Mucosa of descending colon (tissue), 3 donors: ENCODE data around the gene PTPDC1. TPM values are rescaled to one million over a fixed set of nuclear protein-coding genes. Genes with fewer than 3 reads are reported as not detected.

Experiments used
- ATAC-seq: fragments of 200-7000 bp; cut with Tn5 transposase; one replicate; pipeline ENCODE4 v1.9.1; 2020; ENCODE audit warnings: mild to moderate bottlenecking, moderate library complexity
- DNase-seq, 3 donors: peaks; one replicate each; pipeline ENCODE4 v3.0.0-alpha.2; 2020
- H3K36me3 ChIP-seq: fragments of 200-600 bp; one replicate; pipeline ENCODE4 v1.8.0; 2021; ENCODE audit warnings: low read depth, mild to moderate bottlenecking
- H3K4me1 ChIP-seq: fragments of 200-600 bp; one replicate; pipeline ENCODE4 v1.8.0; 2021; ENCODE audit warnings: low read depth, mild to moderate bottlenecking
- H3K4me3 ChIP-seq: fragments of 200-600 bp; one replicate; pipeline ENCODE4 v1.8.0; 2021; ENCODE audit warnings: mild to moderate bottlenecking
- H3K9me3 ChIP-seq: fragments of 200-600 bp; one replicate; pipeline ENCODE4 v1.8.0; 2021; ENCODE audit warnings: mild to moderate bottlenecking
- intact Hi-C, 2 donors: fragments of 100-400 bp; cut with DNase I in 1 of 2; cut with micrococcal nuclease in 1 of 2; formaldehyde crosslinking; loops; one replicate each; pipeline versions ENCODE4 v1.11.0 to v1.11.1; 2022; cut with DNase I, micrococcal nuclease
- long read RNA-seq, 2 donors: library from polyadenylated mRNA; unstranded; transcript quantifications; one replicate each; pipeline ENCODE4 v2.0.0, GENCODE V29; 2019 to 2021
- total RNA-seq, 3 donors: library from RNA; stranded (reverse); fragmentation: NEBNext Ultra II Directional in 2 of 3; extraction: Animal tissue kit (Norgen Biotek cat#: 25700) in 2 of 3; gene quantifications; one replicate each; pipeline versions ENCODE4 v1.2.1 to v1.2.4, GENCODE V29; 2021 to 2023
- TF ChIP-seq, protein P1 (sequence below): fragments of 200-600 bp; IDR thresholded peaks from one replicate; pipeline ENCODE4 v1.8.0; 2022; ENCODE audit warnings: antibody characterized with exemption, mild to moderate bottlenecking
- donor health status: DM: no; HTN: no; CAD: no; lungs with moderate emphysema.
- donor health status: DM: no; HTN: no; CAD: no.
- donor health status: DM: no; HTN: yes; CAD: no.

Gene PTPDC1, protein sequence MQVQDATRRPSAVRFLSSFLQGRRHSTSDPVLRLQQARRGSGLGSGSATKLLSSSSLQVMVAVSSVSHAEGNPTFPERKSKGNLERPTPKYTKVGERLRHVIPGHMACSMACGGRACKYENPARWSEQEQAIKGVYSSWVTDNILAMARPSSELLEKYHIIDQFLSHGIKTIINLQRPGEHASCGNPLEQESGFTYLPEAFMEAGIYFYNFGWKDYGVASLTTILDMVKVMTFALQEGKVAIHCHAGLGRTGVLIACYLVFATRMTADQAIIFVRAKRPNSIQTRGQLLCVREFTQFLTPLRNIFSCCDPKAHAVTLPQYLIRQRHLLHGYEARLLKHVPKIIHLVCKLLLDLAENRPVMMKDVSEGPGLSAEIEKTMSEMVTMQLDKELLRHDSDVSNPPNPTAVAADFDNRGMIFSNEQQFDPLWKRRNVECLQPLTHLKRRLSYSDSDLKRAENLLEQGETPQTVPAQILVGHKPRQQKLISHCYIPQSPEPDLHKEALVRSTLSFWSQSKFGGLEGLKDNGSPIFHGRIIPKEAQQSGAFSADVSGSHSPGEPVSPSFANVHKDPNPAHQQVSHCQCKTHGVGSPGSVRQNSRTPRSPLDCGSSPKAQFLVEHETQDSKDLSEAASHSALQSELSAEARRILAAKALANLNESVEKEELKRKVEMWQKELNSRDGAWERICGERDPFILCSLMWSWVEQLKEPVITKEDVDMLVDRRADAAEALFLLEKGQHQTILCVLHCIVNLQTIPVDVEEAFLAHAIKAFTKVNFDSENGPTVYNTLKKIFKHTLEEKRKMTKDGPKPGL
- total RNA-seq, result 1 to 10 TPM; 5.7 to 8.9 (median 8.0) TPM
- long read RNA-seq, donor 1, full-length matches to known transcripts, result 5 of 7 reads
- long read RNA-seq, donor 1, partial matches to known transcripts, result 0 of 7 reads
- long read RNA-seq, donor 1, other reads (novel, unspliced or antisense), result 2 of 7 reads
- long read RNA-seq, donor 2, partial matches to known transcripts, result 0 of 2 reads
- long read RNA-seq, donor 2, other reads (novel, unspliced or antisense), result 2 of 2 reads

DNA sequence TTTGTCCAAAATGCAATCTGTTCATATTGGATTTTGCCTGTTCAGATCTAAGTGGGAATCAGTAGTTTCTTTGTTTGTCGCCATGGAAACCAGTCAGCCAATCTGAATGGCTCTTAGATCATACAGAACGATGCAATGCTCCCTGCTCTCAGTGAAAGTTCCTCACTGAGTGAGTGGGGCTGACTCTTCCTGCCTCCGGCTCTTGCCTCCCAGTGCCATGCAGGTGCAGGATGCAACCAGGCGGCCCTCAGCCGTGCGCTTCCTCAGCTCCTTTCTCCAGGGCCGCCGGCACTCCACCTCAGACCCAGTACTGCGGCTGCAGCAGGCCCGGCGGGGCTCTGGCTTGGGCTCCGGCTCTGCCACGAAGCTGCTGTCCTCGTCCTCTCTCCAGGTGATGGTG is at the start of gene PTPDC1:
Gene PTPDC1, plus strand, starts transcription at position 151 of the 400 bp plus-strand sequence. Its CDS starts 67 bp downstream, at position 218.
- no peak for DNase-seq
- intact Hi-C loops, result no loop called here
- no peaks in the 10 kb centered on the region for H3K36me3 ChIP-seq
- TF ChIP-seq, protein P1, sequence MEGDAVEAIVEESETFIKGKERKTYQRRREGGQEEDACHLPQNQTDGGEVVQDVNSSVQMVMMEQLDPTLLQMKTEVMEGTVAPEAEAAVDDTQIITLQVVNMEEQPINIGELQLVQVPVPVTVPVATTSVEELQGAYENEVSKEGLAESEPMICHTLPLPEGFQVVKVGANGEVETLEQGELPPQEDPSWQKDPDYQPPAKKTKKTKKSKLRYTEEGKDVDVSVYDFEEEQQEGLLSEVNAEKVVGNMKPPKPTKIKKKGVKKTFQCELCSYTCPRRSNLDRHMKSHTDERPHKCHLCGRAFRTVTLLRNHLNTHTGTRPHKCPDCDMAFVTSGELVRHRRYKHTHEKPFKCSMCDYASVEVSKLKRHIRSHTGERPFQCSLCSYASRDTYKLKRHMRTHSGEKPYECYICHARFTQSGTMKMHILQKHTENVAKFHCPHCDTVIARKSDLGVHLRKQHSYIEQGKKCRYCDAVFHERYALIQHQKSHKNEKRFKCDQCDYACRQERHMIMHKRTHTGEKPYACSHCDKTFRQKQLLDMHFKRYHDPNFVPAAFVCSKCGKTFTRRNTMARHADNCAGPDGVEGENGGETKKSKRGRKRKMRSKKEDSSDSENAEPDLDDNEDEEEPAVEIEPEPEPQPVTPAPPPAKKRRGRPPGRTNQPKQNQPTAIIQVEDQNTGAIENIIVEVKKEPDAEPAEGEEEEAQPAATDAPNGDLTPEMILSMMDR, result no peak
- H3K9me3 ChIP-seq, result no peaks in the 10 kb centered on the region
- H3K4me3 ChIP-seq, result no peak within 1 kb of the TSS
- H3K4me1 ChIP-seq, result no peaks in the 10 kb centered on the region
- ATAC-seq, result no peak

DNA sequence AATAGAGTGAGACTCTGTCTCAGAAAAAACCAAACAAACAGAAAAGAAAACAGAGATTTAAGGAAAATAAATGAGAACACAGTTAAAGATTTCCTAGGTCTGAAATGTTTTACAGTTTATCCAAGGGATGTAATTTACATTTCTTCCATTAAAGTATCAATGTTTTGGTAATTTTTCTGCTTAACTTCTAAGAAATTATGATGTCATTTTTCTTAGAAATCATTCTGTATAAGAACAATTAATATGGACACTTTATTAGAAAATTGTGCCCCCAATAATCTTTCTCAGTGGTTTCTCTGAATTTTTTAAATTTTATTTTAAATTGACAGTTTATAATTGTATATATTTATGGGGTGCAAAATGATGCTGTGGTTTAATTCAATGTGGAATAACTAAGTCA is 49.8 kb upstream of the PTPDC1 start:
- Histone ChIP-seq H3K4me1 (peaks cover 7% of the 10 kb centered on the region), H3K36me3 (no peaks in the 10 kb centered on the region), H3K9me3 (no peaks in the 10 kb centered on the region), H3K4me3 (no peak overlapping the region)
- TF ChIP-seq, protein P1, result no peak
- ATAC-seq (no peak), DNase-seq (no peak)
- intact Hi-C loops, result no loop called here

DNA sequence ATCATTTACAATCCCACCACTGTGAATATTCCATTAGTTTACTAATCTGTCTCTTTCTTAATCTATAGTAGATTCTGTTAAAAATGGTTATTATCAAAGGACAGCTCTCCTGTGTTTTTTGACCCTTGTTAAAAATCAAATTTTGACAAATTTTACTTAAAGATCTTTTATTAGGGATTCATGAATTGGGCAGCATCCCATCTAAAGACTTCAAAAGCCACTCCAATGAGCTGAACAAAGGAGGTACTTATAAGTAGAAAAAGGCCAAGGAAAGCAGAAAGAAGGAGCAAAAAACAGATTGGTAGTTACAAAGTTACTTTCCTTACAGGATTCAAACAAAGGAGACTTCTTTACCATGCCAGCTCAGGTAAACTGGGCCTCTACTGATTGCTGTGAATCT is 44.5 kb upstream of the PTPDC1 start:
- H3K36me3 ChIP-seq, result no peaks in the 10 kb centered on the region
- DNase-seq (no peak), ATAC-seq (no peak)
- no peaks in the 10 kb centered on the region for H3K9me3 ChIP-seq
- intact Hi-C loops, result no loop called here
- no peaks in the 10 kb centered on the region for H3K4me1 ChIP-seq
- no peak overlapping the region for H3K4me3 ChIP-seq
- TF ChIP-seq, protein P1, result no peak

DNA sequence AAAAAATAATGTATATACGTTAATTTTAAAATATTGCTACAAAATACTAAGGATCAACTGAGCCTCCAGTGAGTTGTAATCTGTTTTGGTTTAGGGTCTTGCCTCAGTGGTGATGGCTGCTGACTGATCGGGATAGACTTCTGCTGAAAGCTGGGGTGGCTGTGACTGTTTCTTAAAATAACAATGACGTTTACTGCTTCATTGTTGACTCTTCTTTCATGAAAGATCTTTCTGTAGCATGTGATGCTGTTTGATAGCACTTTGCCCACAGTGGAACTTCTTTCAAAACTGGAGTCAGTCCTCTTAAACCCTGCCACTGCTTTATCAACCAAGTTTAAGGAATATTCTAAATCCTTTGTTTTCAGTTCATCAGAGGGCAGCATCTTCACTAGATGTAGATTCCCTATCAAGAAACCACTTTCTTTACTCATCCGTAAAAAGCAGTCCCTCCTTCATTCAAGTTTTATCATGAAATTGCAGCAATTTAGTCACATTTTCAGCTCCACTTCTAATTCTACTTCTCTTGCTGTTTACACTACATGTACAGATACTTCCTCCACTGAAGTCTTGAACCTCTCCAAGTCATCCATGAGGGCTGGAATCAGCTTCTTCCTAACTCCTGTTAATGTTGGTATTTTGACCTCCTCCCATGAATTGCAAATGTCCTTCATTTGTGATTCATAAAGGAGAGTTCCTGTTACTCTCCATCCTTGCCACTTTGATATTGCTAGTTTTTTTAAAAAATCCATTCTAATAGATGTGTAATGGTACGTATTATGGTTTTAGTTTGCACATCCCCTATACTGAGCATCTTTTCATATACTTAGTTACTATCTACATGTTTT is 41.5 kb upstream of the PTPDC1 start:
- ATAC-seq (no peak), DNase-seq (no peak)
- TF ChIP-seq, protein P1, result no peak
- H3K4me3 ChIP-seq, result no peak overlapping the region
- intact Hi-C loops, result no loop called here
- no peaks in the 10 kb centered on the region for H3K4me1 ChIP-seq
- no peaks in the 10 kb centered on the region for H3K9me3 ChIP-seq
- H3K36me3 ChIP-seq, result no peaks in the 10 kb centered on the region

DNA sequence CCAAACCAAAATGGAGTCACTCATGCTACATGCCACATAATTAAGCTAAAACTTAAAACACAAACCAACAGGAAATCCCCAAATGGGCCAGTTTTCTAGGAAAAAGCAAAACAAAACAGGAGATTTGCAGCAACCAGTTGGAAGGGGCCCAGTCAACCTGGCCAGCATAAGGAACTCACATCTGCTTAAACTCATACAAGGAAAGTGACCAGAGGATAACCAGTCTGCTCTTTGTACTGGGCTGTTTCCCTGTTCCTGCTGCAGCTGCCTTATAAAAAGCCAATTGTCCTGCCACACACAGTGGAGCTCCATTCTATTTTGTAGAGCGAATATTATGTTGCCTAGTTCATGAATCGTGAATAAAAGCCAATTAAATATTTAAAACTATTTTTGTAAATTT is 29.5 kb upstream of the PTPDC1 start:
- TF ChIP-seq, protein P1, result no peak
- Histone ChIP-seq H3K4me1 (peaks cover 2% of the 10 kb centered on the region), H3K9me3 (peaks cover 11% of the 10 kb centered on the region), H3K36me3 (no peaks in the 10 kb centered on the region), H3K4me3 (no peak overlapping the region)
- ATAC-seq, result peak; percentile 91
- intact Hi-C loops, result no loop called here
- peak in 1 of 3 donors; percentile 11 for DNase-seq
